Measurements from ENCODE around the gene RPL18.
A peak's percentile ranks its signal among the peaks of the same experiment; 100 is the strongest.

RPL18 gene

DNA sequence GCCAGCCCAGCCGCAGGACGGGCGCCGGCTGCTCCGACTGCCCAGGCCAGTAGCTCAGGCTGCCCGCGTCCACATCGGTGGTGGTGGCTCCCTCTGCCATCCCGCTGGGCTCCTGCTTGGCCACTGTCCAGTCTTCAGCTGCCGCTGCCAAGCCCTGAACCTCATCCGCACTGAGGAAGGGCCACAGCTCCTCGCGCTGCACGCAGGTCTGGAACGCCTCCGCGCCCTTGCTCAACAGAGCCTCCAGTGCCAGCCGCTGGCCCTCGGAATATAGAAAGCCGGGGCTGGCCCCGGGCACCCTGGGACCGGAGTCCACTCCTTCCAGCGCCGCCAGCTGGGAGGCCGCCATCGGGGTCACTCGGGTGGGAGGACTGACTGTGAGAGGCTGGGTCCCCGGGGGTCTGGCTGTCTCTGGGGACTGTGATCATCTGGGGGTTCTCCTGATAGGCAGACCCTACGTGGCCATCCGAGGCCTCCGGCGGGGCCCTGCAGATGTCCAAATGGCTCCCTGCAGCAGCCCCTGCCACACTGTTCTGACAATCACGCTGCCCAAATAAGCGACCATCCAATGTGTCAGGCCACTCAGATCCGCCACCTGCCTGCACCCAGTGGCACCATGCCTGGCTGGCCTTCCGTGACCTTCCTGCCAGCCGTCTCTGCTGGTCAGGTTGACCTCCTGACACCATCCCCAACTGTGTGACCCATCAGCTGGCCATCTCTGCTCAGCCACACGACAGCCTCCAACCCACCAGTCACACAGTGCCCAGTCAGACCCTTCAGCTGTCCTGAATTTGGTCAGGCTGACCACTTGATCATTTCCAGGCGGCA, 5.7 kb downstream of the RPL18 start:
- DNase-seq, result no peak

DNA sequence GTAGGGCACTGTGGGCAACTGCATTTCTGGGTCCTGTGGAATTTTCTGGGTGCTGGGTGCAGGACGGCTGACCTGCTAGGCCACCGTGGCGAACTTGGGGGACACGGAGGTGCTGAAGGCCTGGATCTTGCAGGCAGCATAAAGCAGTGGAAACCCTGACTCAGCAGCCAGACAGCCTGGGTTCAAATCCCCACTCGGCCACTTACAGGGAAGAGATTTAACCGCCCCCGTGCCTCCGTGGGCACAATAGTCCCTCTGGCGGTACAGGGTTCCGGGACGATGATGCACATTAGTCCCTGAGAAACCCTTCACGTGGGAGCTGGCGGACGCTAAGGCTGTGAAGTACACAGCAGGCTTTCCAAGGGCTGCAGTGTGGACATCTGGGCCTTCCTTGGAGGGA, 7.1 kb downstream of the RPL18 start:
- no peak for DNase-seq

DNA sequence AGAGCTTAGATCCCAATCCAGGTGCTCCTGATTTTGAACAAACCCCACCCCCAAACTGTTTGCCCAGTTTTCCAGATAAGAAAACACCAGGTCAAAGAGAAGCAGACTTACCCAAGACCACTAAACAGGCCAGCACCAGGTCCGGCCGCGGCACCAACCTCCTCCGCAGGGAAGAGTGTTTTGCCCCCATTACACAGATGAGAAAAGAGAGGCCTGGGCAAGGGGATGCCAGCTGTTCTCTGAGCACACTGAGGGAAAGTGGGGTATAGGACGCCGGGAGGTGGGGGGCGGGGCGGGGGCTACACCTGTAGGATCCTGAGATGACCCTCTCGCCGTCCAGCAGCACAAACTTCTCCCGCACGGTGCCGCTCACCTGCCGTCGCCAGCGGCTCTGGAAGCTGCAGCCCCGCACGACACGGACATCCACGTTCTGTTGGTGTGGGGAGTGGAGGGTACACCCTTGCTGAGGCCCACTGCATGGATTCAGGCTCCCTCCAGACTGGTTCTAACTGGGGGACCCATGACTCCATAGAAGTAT, 9.3 kb downstream of the RPL18 start:
- DNase-seq, result no peak

DNA sequence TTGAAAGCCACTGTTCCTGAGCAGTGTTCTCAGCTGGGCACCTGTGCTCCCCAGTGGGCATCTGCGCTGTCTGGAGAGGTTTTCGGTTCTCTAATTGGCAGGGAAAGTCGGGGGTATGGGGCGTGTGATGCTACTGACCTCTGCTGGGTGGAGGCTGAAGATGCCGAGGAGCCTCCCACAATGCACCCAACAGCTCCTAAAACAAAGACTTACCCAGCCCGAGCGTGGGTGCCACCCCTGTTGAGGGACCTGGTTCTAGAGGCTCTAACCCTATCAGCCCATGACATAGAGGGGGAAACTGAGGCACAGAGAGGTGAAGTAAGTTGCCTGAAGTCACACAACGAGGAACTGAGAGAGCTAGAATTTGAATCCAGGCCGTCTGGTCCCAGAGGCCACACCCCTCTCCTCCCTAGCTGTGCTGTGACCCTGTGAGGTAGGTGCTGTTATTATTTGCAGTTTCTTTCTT, 10.1 kb downstream of the RPL18 start:
- peak; percentile 68 to 74 for DNase-seq

DNA sequence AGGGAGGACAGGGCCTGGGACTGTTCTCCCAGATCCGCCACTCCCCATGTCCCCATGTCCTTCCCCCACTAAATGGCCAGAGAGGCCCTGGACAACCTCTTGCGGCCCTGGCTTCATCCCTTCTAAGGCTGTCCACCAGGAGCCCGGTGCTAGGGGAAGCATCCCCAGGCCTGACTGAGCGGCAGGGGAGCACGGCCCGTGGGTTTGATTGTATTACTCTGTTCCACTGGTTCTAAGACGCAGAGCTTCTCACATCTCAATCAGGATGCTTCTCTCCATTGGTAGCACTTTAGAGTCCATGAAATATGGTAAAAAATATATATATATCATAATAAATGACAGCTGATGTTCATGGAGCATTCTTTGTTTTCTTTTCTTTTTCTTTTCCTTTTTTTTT, 11.6 kb downstream of the RPL18 start:
- no peak for DNase-seq

DNA sequence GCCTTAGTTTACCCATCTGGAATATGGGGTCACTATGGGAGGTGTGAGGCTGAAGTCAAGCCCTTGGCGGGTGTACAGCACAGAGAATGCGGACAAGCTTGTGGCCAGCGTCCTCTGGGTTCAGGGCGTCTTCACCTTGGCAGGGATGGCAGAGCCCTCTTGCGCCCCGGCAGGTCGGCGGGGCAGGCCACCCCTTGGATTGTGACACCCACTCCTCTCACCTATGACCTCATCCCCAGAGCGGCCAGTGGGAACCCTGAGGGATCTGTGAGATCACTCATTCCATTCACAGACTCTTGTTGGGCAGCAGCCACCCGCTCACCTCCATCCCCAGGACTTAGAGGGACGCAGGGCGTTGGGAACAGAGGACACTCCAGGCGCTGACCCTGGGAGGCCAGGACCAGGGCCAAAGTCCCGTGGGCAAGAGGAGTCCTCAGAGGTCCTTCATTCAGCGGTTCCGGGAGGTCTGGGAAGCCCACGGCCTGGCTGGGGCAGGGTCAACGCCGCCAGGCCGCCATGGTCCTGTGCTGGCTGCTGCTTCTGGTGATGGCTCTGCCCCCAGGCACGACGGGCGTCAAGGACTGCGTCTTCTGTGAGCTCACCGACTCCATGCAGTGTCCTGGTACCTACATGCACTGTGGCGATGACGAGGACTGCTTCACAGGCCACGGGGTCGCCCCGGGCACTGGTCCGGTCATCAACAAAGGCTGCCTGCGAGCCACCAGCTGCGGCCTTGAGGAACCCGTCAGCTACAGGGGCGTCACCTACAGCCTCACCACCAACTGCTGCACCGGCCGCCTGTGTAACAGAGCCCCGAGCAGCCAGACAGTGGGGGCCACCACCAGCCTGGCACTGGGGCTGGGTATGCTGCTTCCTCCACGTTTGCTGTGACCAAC, 12.3 kb downstream of the RPL18 start, which contains the start of gene SPACA4:
SPACA4 (plus strand) TSS at position 280 of the 896 bp plus-strand sequence; CDS start at position 517, 237 bp downstream.
- DNase-seq, result no peak

DNA sequence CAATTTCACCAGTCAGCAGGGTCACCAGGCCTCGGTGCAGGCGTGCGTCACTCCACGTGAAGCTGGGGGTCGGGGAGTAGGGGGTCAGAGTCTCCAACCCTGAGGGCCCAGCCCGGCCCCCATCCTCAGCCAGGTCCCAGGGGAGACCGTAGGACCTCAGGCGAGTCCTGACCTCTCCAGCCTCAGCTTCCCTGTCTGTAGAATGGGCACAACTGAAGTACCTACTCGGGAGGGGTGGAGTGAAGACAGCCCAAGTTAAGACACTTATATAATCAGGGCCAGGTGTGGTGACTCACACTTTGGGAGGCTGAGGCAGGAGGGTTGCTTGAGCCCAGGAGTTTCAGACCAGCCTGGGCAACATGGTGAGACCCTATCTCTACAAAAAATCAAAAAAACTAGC, 15.1 kb downstream of the RPL18 start:
- DNase-seq, result no peak

DNA sequence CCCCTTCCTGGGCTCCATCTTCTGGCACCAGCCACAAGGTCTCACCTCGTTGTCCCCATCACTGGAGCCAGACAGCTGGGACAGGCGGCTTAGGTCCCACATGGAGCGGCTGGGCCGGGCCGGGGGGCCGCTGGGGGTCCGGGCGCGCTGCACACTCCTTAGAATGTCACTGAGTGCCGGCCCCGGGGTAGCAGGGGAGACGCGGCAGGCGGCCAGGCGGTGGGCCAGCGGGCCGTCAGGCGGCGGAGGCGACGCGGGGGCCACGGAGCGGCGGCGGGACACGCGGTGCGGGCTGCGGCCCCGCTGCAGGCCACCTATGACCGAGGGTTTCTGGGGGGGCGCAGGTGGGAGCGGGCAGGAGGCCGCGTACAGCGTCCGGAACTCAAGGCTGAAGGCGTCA, 15.5 kb downstream of the RPL18 start:
- DNase-seq, result no peak

DNA sequence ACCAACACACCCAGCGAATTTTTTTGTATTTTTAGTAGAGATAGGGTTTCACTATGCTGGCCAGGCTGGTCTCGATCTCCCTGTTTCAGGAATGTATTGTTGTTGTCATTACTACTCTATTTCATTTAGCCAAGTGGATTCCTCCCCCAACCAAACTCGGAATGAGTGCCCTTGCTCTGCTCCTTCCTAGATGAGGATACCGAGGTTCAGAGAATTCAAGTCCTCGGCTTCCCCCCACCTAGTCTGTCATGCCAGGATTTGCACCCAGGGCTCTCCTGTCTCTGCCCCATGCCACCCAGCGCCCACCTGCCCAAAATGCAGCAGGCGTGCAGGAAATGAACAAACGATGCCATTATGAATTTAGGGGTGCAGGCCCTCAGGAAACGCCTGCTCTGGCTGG, 16.0 kb downstream of the RPL18 start:
- no peak for DNase-seq

DNA sequence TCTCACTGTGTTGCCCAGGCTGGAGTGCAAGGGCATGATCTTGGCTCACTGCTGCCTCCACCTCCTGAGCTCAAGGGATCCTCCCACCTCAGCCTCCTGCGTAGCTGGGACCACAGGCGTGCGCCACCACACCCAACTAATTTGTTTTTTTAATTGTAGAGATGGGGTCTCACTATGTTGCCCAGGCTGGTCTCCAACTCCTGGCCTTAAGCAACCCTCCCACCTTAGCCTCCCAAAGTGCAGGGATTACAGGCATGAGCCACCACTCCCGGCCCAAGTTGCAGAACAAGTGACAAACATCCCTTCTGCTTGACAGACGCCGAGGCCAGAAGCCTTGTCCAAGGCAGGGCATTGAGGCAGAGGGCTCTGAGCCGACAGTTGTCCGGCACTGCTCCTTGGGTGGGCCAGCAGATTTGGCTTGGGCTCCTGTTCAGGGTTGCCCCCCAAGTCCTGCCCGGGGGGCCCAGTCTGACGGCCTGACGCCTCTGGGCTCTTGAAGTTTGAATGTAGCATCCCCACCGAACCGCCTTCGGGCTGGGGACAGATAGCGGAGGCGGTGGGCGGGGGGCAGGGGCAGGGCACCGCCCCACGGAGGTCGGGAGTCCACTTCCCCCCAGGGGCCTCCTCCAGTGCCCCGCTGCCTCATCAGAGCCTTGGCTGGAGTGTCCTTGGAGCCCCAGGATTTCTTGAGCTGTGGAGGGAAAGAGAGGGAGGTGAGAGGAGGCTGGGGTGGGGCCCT, 18.1 kb downstream of the RPL18 start:
- no peak for DNase-seq

DNA sequence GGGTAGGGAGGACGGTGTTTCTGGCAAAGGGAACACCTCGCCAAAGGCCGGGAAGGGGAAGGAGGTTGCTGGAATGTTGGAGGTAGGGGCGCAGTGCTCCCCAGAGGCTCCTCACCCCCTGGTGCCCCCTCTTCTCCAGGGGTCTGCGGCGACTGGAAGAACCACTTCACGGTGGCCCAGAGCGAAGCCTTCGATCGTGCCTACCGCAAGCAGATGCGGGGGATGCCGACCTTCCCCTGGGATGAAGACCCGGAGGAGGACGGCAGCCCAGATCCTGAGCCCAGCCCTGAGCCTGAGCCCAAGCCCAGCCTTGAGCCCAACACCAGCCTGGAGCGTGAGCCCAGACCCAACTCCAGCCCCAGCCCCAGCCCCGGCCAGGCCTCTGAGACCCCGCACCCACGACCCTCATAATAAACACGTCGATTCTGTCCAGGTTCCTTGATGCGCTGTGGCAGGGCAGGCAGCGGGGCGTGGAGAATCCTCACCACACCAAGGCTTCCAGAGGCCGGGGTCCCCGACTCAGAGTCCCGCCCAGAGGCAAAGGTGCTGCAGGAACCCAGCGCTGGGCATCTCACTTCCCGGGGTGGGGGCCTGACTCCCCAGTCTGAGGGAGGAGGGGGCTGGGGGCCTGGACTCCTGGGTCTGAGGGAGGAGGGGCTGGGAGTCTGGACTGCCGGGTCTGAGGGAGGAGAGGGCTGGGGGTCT, 19.8 kb downstream of the RPL18 start:
- no peak for DNase-seq

DNA sequence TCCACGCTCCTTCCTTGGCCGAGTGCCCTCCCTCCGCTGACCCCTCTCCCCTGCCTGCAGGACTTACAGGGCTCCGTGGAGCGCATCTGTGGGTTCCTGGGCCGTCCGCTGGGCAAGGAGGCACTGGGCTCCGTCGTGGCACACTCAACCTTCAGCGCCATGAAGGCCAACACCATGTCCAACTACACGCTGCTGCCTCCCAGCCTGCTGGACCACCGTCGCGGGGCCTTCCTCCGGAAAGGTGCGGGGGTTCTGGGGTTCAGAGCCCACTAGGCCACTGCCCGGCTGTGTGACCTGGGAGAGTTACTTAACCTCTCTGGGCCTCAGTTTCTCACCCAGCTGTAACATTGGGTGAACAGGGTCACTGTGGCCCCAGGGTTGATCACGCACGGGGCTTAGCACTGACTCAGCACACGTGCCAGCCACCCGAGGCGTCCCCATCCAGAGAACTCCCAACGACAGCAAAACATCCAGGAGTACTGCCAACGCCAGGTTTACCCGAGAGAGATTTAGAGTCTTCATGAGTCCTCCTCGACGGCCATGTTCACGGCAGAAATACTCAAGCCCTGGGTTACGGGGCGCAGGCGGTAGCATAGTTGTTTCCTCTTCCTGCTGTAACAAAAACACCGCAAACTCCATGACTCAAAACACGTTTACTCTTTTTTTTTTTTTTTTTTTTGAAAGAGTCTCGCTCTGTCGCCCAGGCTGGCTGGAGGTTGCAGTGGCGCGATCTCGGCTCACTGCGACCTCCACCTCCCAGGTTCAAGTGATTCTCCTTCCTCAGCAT, 22.1 kb downstream of the RPL18 start:
- DNase-seq, result peak in 1 of 2 donors; percentile 38

DNA sequence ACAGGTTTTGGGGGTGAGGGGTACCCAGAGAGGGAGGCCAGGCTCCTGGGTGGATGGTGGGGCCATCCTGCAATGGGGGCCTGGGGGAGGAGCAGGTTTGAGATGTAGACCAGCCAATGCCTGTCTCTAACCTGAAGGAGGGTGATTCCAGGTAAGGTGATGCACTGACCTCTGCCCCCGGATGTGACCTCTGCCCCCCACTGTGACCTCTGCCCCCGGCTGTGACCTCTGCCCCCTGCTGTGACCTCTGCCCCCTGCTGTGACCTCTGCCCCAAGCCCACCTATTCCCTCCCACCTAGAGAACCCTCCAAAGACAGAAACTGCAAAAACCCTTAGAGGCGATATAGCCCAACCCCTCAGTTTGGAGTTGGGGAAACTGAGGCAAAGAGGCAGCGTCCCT, 22.7 kb downstream of the RPL18 start:
- DNase-seq, result no peak

DNA sequence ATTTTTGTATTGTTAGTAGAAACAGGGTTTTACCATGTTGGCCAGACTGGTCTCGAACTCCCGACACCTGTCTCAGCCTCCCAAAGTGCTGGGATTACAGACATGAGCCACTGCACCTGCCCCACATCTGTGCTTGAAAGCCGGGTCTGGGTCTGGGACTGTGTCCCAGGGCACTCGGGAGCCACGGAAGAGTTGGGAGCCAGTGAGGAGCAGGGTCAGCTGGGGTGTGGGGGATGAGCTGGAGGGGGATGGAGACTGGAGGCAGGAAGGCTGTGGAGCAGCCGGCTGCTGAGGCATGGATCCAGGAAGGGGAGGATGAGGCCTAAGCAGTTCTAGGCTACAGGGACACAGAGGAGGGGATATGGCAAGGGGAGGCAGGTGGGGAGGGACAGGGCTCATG, 23.1 kb downstream of the RPL18 start:
- DNase-seq, result no peak

DNA sequence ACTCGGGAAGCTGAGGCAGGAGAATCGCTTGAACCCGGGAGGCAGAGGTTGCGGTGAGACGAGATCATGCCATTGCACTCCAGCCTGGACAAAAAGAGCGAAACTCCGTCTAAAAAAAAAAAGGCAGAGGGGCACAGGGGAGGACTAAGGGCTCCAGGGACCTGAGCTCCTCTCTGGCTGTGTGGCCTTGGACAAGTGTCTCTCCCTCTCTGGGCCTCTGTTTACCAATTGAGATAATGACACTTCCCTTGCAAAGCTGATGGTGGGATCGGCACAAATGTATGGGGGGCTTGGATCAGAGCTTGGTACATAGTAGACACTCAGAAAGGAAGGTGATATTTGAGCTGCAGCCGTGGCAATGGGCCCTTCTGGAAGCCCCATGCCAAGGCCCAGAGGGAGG, 23.8 kb downstream of the RPL18 start:
- DNase-seq, result no peak

DNA sequence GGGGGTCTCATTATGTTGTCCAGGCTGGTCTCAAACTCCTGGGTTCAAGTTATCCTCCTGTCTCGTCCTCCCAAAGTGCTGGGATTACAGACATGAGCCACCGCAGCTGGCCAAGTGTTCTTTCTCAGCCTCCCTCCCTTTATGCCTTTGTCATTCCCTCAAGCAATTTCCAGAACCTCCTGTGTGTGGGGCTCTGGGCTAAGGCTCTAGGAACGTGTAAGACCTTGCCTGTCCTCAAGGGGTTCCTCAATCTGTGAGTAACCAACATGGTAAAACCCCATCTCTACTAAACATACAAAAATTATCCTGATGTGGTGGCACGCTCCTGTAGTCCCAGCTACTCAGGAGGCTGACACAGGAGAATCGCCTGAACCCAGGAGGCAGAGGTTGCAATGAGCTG, 28.0 kb downstream of the RPL18 start:
- DNase-seq, result peak in 1 of 2 donors; percentile 16

DNA sequence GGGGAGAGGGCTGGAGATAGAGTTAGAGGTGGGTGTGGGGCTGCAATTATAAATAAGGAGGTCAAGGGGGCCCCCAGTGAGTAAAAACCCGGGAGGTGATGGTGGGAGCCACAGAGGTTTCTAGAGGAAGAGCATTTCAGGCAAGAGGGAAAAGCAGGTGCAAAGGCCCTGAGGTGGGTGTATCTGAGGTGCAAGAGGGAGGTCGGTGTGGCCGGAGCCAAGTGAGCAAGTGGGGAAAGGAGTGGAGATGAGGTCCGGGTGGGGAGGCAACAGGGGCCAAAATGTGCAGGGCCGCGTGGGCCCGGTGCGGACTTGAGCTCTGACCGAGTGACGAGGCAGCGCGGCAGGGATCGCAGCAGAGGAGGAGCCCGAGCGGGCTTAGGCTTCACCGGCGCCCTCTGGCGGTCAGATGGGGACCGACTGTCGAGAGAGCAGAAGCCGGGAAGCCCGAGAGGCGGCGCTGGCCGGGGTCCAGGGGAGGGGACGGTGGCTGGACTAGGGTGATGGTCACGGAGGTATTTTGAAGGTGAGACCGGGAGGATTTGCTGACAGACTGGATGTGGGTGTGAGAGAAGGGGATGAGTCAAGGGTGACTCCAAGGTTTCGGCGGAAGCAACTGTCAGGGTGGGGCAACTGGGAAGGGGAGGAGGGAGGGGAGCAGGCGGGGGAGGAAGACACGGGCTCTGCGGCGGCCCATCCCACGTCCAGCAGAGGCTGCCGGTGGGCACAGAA, 30.1 kb downstream of the RPL18 start:
- DNase-seq, result peak; percentile 85 to 90

DNA sequence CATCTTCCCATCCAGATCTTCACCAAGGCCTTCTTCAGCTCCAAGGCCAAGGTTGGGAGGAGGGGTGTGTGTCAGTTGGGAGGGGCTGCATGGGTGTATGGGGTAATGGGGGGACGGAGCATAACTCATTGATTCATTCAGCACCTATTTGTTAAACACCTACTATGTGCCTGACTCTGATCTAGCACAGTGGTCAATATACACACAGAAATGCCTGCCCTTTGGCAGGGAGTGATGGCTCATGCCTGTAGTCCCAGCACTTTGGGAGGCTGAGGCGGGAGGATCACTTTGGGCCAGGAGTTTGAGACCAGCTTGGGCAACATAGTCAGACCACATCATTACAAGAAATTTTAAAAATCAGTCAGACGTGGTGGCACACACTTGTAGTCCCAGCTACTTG, 31.6 kb downstream of the RPL18 start:
- DNase-seq, result no peak

DNA sequence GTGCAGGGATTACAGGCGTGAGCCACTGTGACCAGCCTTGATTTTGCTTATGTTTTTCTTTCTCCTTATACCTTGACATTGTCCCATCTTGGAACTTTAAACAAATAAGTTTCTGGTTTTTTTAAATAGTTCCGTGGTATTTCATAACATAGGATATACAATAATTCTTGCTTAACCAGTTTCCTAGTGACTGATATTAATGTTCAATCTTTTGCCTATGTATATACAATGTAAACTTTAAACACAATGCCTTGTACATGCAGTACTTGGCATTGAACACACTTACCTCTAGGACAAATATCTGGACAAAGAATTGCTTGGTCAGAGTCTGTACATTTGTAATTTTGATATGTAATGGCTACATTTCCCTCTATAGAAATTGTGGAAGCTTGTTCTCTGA, 36.8 kb downstream of the RPL18 start:
- no peak for DNase-seq

DNA sequence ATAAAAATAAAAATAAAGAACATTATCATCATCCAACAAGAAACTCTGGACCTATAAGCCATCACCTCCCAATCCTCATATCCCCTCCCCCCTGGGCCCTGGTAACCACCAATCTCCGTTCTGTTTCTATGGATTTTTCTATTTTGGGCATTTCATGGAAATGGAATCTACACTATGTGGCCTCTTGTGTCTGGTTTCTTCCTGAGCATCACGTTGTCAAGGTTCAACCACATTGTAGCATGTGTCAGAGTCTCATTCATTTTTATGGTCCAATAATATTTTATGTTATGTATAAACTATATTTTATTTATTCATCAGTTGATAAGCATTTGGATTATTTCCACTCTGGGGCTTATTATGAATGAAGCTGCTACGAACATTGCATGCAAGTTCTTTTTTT, 40.1 kb downstream of the RPL18 start:
- DNase-seq, result no peak

Measured in inflammatory macrophage (primary cell).